A549 treated with Hydrocortisone at 1 μM for 4 hours (cell line): ENCODE results near the gene CNTRL. TPM values are rescaled to one million over a fixed set of nuclear protein-coding genes. Genes with fewer than 3 reads are reported as not detected.

Source experiments
- total RNA-seq: library from RNA; stranded (reverse); fragments of 200-300 nt; extraction: Qiagen RNA extraction; gene quantifications from 5 replicates; pipeline ENCODE4 v1.2.3, GENCODE V29; 2022

The CNTRL gene, protein sequence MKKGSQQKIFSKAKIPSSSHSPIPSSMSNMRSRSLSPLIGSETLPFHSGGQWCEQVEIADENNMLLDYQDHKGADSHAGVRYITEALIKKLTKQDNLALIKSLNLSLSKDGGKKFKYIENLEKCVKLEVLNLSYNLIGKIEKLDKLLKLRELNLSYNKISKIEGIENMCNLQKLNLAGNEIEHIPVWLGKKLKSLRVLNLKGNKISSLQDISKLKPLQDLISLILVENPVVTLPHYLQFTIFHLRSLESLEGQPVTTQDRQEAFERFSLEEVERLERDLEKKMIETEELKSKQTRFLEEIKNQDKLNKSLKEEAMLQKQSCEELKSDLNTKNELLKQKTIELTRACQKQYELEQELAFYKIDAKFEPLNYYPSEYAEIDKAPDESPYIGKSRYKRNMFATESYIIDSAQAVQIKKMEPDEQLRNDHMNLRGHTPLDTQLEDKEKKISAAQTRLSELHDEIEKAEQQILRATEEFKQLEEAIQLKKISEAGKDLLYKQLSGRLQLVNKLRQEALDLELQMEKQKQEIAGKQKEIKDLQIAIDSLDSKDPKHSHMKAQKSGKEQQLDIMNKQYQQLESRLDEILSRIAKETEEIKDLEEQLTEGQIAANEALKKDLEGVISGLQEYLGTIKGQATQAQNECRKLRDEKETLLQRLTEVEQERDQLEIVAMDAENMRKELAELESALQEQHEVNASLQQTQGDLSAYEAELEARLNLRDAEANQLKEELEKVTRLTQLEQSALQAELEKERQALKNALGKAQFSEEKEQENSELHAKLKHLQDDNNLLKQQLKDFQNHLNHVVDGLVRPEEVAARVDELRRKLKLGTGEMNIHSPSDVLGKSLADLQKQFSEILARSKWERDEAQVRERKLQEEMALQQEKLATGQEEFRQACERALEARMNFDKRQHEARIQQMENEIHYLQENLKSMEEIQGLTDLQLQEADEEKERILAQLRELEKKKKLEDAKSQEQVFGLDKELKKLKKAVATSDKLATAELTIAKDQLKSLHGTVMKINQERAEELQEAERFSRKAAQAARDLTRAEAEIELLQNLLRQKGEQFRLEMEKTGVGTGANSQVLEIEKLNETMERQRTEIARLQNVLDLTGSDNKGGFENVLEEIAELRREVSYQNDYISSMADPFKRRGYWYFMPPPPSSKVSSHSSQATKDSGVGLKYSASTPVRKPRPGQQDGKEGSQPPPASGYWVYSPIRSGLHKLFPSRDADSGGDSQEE (N-terminal part only)
- total RNA-seq: 4.8 to 7.0 TPM (median 5.7 TPM) in 5 replicates

DNA sequence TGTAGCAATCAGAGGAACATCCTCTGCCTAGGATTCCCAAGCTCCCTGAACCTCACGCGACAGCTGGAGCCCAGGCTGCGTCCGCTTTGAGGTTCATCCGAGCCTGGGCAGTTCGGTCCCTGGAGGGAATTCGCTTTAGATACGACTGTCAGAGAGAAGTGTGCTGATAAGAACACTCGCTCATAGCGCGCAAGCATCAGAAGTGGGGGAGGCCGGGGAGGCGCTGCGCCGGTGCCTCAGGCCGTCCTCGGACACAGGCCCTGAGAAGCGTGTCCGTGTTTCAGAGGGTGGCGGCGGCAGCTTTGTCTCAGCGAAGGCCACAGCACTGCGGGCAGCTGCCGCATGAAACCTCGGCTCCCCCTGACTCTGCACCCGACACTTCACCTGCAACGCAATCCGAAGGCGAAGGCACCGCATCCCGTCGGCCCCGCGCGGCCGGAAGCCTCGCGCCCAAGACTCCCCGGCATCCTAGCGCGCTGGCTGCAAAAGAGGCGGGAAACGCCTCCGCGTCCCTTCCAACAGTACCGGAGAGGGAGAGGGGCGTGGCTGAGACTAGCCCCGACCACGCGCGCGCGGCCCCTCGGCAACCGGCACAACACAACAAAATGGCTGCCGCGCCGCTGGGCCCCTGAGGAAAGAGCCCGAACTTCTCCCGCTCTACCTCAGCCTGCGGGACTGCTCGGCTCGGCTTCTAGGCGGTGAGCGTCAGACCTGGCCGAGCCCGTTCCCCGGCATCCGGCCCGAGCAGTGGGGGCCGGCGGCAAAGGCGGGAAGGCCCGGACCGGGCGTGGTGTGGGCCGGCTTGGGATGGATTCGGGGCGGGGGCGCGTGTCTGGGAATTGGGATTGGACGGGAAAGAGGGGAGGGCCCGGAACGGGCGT is at the start of gene CNTRL:
Gene CNTRL, plus strand, starts transcription at position 586 of the 881 bp plus-strand sequence. CDS start 13,372 bp downstream, outside the sequence.

DNA sequence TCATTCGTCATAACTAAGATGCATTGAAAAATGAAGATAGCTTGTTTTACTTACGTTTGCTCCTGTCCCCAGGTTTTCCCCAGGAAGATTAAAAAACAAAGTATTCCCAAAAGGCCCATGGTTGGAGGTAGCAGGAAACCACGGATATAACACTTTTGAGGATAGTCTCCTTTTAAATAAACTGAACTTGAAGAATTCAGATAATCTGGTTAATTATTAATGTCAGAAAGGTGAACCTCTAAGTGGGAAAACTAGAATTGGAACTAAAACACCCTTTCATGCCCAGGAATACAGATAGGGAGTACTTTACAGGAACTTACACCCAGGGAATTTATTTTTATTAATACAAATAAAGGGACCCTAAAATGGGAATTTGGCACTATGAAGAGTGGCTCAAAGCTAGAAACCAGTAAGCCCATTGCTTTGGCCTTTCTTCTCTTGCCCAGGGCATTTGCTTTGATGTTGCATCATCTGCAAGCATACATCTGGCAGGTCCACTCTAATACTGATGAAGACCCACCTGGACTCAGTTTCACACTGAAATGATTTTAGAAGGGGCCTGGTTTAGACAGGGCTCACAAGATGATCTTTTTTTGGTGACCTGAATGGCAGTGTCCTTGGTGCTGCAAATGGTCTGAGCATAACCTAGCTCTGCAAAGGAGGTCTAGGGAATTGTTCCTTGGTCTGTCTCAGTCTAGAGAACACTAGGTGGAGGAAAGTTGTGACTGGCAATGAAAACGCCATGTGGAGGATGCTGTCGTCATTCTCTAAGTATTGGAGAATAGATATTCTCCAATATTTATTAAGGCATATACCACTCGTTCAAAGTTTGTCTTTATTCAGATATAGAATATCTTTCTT is 24.4 kb upstream of the CNTRL start, which contains the start of gene C5:
Gene C5, minus strand, starts transcription at position 148 of the 861 bp plus-strand sequence. Its CDS starts 29 bp downstream, at position 119.

DNA sequence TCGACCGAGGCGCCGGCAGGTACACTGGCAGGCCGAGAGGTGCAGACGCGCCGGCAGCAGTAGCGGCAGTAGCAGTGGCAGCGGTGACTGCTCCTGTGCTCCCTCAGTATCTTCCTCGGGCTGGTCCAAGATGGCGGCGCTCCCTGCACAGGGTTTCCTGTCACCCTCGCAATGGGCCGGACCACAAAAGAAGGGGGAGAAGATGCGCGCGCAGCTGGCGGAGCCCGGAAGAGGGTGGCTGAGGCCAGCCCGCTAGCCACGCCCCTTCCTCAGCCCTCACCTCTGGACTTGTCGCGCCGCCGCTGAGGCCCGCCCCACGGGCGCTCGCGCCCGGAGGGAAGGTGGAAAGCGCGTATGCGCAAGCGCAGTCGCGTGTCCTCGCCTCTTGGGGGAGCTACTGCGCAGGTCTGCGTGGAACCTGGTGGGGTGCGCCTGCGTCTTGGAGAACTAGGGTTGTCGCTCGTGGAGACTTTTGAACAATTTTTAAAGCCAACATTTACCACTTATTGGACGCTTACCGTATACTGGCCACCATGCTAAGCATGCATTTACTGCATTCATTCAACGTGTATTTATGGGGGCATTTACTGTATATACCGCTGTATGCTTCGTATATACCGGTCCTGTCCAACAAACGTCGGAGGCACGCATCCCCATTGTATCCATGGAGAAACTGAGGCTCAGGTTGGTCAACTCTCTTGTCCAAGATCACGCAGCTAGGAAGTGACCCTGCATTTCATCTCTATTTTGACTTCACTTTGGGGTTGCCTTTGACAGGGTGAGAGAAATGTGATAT is 127.2 kb downstream of the CNTRL start, which contains the start of gene RAB14:
Gene RAB14, minus strand, starts transcription at position 132 of the 796 bp plus-strand sequence. CDS start 8,457 bp downstream, outside the sequence.

Other genes with a start within 250 kb of the CNTRL start
- 28.0 to 37.7 TPM (median 29.8 TPM) in 5 replicates for gene PSMD5, start 232.0 kb upstream of the CNTRL start, total RNA-seq
- gene PHF19, start 197.8 kb upstream of the CNTRL start, total RNA-seq: 81.6 to 138 TPM (median 121 TPM) in 5 replicates
- gene TRAF1, start 148.2 kb upstream of the CNTRL start, total RNA-seq: 1.7 to 2.7 TPM (median 2.4 TPM) in 5 replicates
- gene C5, start 24.7 kb upstream of the CNTRL start, total RNA-seq: 11.4 to 14.2 TPM (median 12.1 TPM) in 5 replicates
- 50.1 to 58.1 TPM (median 51.2 TPM) in 5 replicates for gene RAB14, start 126.9 kb downstream of the CNTRL start, total RNA-seq
- 72.1 to 90.9 TPM (median 86.6 TPM) in 5 replicates for gene GSN, start 193.2 kb downstream of the CNTRL start, total RNA-seq